ENCODE results near the gene SLC39A11.

- TF ChIP-seq RAD21 (conservative IDR thresholded peaks at IDR 0.05) = no peak
- TF ChIP-seq CTCF (IDR thresholded peaks at IDR 0.05; ENCODE audit: poor library complexity, severe bottlenecking) = no peak
- no peak for TF ChIP-seq EZH2 (IDR thresholded peaks at IDR 0.05; ENCODE audit: borderline replicate concordance, insufficient read depth, low read length, poor library complexity, severe bottlenecking)
- no peak for TF ChIP-seq MXI1 (conservative IDR thresholded peaks at IDR 0.05; ENCODE audit: poor library complexity, severe bottlenecking)
These were observed 460.9 kb downstream of the SLC39A11 start for GRCh38 chr17:72631568-72631948.
